ENCODE measurements around the gene THYN1. TPM values are rescaled to one million over a fixed set of nuclear protein-coding genes. Genes with fewer than 3 reads are reported as not detected.
A peak's percentile ranks its signal among the peaks of the same experiment; 100 is the strongest.
"Not testable (repeated sequence)": the region's sequence is repeated elsewhere in the genome, so short reads cannot be mapped to it uniquely, and the experiment has no call there.

The THYN1 gene
- total RNA-seq, 1 experiment from 2014 or later, result 46.6 TPM

- DNase-seq (ENCODE audit: low spot score), result no peak
These were observed 22.0 kb upstream of the THYN1 start for GRCh38 chr11:134275188-134275533.

- no peak for DNase-seq (ENCODE audit: low spot score)
These were observed 20.2 kb upstream of the THYN1 start for GRCh38 chr11:134273317-134273712.

- DNase-seq (ENCODE audit: low spot score), result no peak
These were observed 19.5 kb upstream of the THYN1 start for GRCh38 chr11:134272381-134273316.

GRCh38 chr11:134271978-134272377 lies 18.8 kb upstream of the THYN1 start:
- DNase-seq (ENCODE audit: low spot score), result no peak

GRCh38 chr11:134270250-134270714 lies 17.1 kb upstream of the THYN1 start:
- peak; percentile 22 for DNase-seq (ENCODE audit: low spot score)

- DNase-seq (ENCODE audit: low spot score), result no peak
These were observed 14.8 kb upstream of the THYN1 start for GRCh38 chr11:134267966-134268365.

GRCh38 chr11:134267461-134267860 lies 14.3 kb upstream of the THYN1 start:
- DNase-seq (ENCODE audit: low spot score), result no peak

- DNase-seq (ENCODE audit: low spot score), result peak; percentile 64
These were observed 13.7 kb upstream of the THYN1 start for GRCh38 chr11:134266841-134267251.

GRCh38 chr11:134266440-134266839 lies 13.3 kb upstream of the THYN1 start:
- peak; percentile 18 for DNase-seq (ENCODE audit: low spot score)

GRCh38 chr11:134264966-134265764 lies 12.0 kb upstream of the THYN1 start:
- no peak for DNase-seq (ENCODE audit: low spot score)

GRCh38 chr11:134261626-134262488 lies 8.7 kb upstream of the THYN1 start:
- peak; percentile 18 for DNase-seq (ENCODE audit: low spot score)

GRCh38 chr11:134260983-134261382 lies 7.8 kb upstream of the THYN1 start:
- no peak for DNase-seq (ENCODE audit: low spot score)

GRCh38 chr11:134260503-134260902 lies 7.4 kb upstream of the THYN1 start:
- DNase-seq (ENCODE audit: low spot score), result no peak

- DNase-seq (ENCODE audit: low spot score), result no peak
These were observed 5.4 kb upstream of the THYN1 start for GRCh38 chr11:134258577-134258976.

GRCh38 chr11:134257101-134257500 lies 3.9 kb upstream of the THYN1 start:
- DNase-seq (ENCODE audit: low spot score), result no peak

GRCh38 chr11:134255184-134255561 lies 2.0 kb upstream of the THYN1 start:
- not testable (repeated sequence) for DNase-seq (ENCODE audit: low spot score)

GRCh38 chr11:134254433-134255183 lies 1.5 kb upstream of the THYN1 start:
- no peak for DNase-seq (ENCODE audit: low spot score)

- DNase-seq (ENCODE audit: low spot score), result no peak
These were observed 585 bp downstream of the THYN1 start for GRCh38 chr11:134252346-134253187.

GRCh38 chr11:134250675-134251074 lies 2.5 kb downstream of the THYN1 start:
- no peak for DNase-seq (ENCODE audit: low spot score)

- DNase-seq (ENCODE audit: low spot score), result no peak
These were observed 2.9 kb downstream of the THYN1 start for GRCh38 chr11:134250246-134250645.
